Measurements from ENCODE around the gene MED9.

GRCh38 chr17:17460038-17460437 lies 16.8 kb upstream of the MED9 start:
- no peak for TF ChIP-seq CTCF (IDR thresholded peaks at IDR 0.05)
- no peak for TF ChIP-seq POLR2A (IDR thresholded peaks at IDR 0.05)
